Glutamatergic neuron (in vitro differentiated cells): ENCODE results near the gene PPME1. TPM values are rescaled to one million over a fixed set of nuclear protein-coding genes. Genes with fewer than 3 reads are reported as not detected.

ENCODE experiments used
- DNase-seq: peaks from one replicate; pipeline ENCODE4 v3.0.0; 2022
- H3K27ac Mint-ChIP-seq: one replicate; pipeline ENCODE4 v1.8.0; 2020; ENCODE audit warnings: mild to moderate bottlenecking, mixed read lengths, inconsistent platforms; ENCODE audit not compliant: unreplicated experiment
- H3K27me3 Mint-ChIP-seq: one replicate; pipeline ENCODE4 v1.8.0; 2020; ENCODE audit warnings: mild to moderate bottlenecking, moderate library complexity, mixed read lengths, inconsistent platforms; ENCODE audit not compliant: unreplicated experiment
- H3K36me3 Mint-ChIP-seq: one replicate; pipeline ENCODE4 v1.8.0; 2020; ENCODE audit warnings: mild to moderate bottlenecking, mixed read lengths, inconsistent platforms; ENCODE audit not compliant: unreplicated experiment
- H3K4me1 Mint-ChIP-seq: one replicate; pipeline ENCODE4 v1.8.0; 2020; ENCODE audit warnings: mild to moderate bottlenecking, low read depth, mixed read lengths, inconsistent platforms; ENCODE audit not compliant: unreplicated experiment
- H3K4me3 Mint-ChIP-seq: one replicate; pipeline ENCODE4 v1.8.0; 2020; ENCODE audit warnings: mild to moderate bottlenecking, mixed read lengths, inconsistent platforms; ENCODE audit not compliant: unreplicated experiment
- H3K9me3 Mint-ChIP-seq: one replicate; pipeline ENCODE4 v1.8.0; 2020; ENCODE audit warnings: mild to moderate bottlenecking, moderate library complexity, mixed read lengths, inconsistent platforms; ENCODE audit not compliant: unreplicated experiment
- total RNA-seq: library from RNA; stranded (reverse); fragmentation: NEBNext Ultra II Directional; extraction: Animal tissue kit (Norgen Biotek cat#: 25700); gene quantifications from one replicate; pipeline ENCODE4 v1.2.1, GENCODE V29; 2021; ENCODE audit not compliant: unreplicated experiment
- TF ChIP-seq, protein P1 (sequence below): fragments of 200-600 bp; sonication (generic); IDR thresholded peaks from one replicate; pipeline ENCODE4 v1.5.0; 2021; ENCODE audit not compliant: partially characterized antibody, unreplicated experiment

The PPME1 gene
- total RNA-seq, 1 donor from 2014 or later: 65.1 TPM

- H3K27ac Mint-ChIP-seq: no peak overlapping the region
- no peaks in the 10 kb centered on the region for H3K4me1 Mint-ChIP-seq
- H3K9me3 Mint-ChIP-seq: no peaks in the 10 kb centered on the region
- DNase-seq: no peak
- no peaks in the 10 kb centered on the region for H3K27me3 Mint-ChIP-seq
- peaks cover 4% of the 10 kb centered on the region for H3K36me3 Mint-ChIP-seq
- H3K4me3 Mint-ChIP-seq: no peak overlapping the region
- TF ChIP-seq, protein P1, sequence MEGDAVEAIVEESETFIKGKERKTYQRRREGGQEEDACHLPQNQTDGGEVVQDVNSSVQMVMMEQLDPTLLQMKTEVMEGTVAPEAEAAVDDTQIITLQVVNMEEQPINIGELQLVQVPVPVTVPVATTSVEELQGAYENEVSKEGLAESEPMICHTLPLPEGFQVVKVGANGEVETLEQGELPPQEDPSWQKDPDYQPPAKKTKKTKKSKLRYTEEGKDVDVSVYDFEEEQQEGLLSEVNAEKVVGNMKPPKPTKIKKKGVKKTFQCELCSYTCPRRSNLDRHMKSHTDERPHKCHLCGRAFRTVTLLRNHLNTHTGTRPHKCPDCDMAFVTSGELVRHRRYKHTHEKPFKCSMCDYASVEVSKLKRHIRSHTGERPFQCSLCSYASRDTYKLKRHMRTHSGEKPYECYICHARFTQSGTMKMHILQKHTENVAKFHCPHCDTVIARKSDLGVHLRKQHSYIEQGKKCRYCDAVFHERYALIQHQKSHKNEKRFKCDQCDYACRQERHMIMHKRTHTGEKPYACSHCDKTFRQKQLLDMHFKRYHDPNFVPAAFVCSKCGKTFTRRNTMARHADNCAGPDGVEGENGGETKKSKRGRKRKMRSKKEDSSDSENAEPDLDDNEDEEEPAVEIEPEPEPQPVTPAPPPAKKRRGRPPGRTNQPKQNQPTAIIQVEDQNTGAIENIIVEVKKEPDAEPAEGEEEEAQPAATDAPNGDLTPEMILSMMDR: no peak
Measured at GRCh38 chr11:74185695-74186094, 14.6 kb downstream of the PPME1 start.

DNA sequence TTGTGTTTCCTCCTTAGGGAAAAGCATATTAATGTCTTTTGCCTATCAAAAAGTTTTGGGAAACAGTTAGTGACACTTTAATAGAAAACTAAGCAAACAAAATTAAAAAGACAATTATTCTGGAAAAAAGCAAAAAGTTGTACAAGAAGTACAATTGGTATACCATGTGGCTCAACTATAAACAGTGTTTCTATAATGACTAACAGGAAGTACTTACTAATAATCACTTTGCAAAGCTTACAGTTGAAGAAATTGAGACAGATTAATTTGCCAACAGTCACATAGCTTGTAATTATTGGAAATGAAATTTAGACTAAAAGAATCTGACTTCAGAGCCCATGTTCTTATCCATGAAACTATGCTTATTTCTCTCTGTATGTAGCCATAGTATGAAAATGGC is 24.7 kb downstream of the PPME1 start:
- TF ChIP-seq, protein P1: no peak
- H3K27ac Mint-ChIP-seq: no peak overlapping the region
- no peak overlapping the region for H3K4me3 Mint-ChIP-seq

GRCh38 chr11:74196781-74197486 is 25.8 kb downstream of the PPME1 start:
- Mint-ChIP-seq H3K27ac (no peak overlapping the region), H3K9me3 (peaks cover 3% of the 10 kb centered on the region), H3K27me3 (no peaks in the 10 kb centered on the region), H3K36me3 (no peaks in the 10 kb centered on the region), H3K4me1 (no peaks in the 10 kb centered on the region), H3K4me3 (no peak overlapping the region)
- DNase-seq: no peak
- TF ChIP-seq, protein P1: no peak

More for the DNA sequence above, 24.7 kb downstream of the PPME1 start:
- DNase-seq: no peak
- Mint-ChIP-seq H3K4me1 (no peaks in the 10 kb centered on the region), H3K27me3 (no peaks in the 10 kb centered on the region), H3K9me3 (peaks cover 3% of the 10 kb centered on the region), H3K36me3 (peaks cover 8% of the 10 kb centered on the region)

DNA sequence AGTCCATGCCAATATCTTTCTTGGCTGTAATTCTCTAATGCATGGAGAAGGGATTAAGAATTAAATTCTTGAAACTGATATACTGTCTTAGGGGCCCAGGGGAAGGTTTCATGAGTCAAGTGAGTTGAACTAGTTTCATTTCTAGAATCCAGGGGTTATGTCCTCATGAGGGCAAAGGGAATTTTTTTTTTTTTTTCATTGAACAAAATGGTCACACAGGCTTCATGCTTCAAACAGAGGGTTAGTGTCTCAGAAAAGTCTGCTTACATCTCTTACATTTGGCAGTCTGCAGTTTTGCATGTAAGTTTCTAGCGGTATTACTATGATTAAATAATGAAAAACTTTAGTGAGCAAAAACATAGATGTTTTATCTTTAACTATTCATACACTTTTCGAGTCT is 32.9 kb downstream of the PPME1 start:
- peaks cover 2% of the 10 kb centered on the region for H3K27me3 Mint-ChIP-seq
- no peaks in the 10 kb centered on the region for H3K4me1 Mint-ChIP-seq
- TF ChIP-seq, protein P1: no peak
- H3K9me3 Mint-ChIP-seq: no peaks in the 10 kb centered on the region
- no peak for DNase-seq
- no peak overlapping the region for H3K4me3 Mint-ChIP-seq
- no peak overlapping the region for H3K27ac Mint-ChIP-seq
- no peaks in the 10 kb centered on the region for H3K36me3 Mint-ChIP-seq

- Mint-ChIP-seq H3K9me3 (no peaks in the 10 kb centered on the region), H3K27ac (no peak overlapping the region), H3K36me3 (no peaks in the 10 kb centered on the region), H3K4me1 (no peaks in the 10 kb centered on the region), H3K4me3 (no peak overlapping the region), H3K27me3 (peaks cover 2% of the 10 kb centered on the region)
- TF ChIP-seq, protein P1: no peak
- no peak for DNase-seq
Measured at GRCh38 chr11:74204701-74205100, 33.6 kb downstream of the PPME1 start.
